ENCODE results near the gene MICAL3.

DNA sequence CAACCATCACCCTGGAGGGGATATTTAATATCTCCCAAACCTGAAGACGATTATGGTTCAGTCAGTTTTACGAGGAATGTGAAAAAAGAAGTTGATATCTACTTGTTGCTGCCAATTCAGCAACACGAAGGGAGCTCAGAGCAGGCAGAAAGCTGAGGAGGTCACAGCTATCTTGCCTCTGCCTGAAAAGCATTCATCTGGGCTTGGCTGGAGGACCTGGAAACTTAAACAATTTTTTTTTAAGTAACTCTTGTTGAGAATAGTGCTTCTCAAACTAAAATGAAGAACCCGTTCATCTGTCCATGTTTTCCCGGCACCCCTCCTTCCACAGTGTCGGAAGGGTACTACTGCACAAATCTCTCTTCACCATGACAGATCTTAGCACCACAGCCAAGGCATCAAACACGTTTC, 98.9 kb downstream of the MICAL3 start:
- TF ChIP-seq, protein P1, sequence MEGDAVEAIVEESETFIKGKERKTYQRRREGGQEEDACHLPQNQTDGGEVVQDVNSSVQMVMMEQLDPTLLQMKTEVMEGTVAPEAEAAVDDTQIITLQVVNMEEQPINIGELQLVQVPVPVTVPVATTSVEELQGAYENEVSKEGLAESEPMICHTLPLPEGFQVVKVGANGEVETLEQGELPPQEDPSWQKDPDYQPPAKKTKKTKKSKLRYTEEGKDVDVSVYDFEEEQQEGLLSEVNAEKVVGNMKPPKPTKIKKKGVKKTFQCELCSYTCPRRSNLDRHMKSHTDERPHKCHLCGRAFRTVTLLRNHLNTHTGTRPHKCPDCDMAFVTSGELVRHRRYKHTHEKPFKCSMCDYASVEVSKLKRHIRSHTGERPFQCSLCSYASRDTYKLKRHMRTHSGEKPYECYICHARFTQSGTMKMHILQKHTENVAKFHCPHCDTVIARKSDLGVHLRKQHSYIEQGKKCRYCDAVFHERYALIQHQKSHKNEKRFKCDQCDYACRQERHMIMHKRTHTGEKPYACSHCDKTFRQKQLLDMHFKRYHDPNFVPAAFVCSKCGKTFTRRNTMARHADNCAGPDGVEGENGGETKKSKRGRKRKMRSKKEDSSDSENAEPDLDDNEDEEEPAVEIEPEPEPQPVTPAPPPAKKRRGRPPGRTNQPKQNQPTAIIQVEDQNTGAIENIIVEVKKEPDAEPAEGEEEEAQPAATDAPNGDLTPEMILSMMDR (IDR thresholded peaks at IDR 0.05), result no peak
- no peak for TF ChIP-seq POLR2AphosphoS5 (IDR thresholded peaks at IDR 0.05)
